ENCODE measurements around the gene ABCB8. TPM values are rescaled to one million over a fixed set of nuclear protein-coding genes. Genes with fewer than 3 reads are reported as not detected.

ABCB8 gene
- total and polyA plus RNA-seq, 9 of the 15 experiments (the other 6 are each of a cell fraction or from before 2014, with no cell fraction given): 7.6 to 106 (median 36.3) TPM

- TF ChIP-seq PHF21A (IDR thresholded peaks at IDR 0.05; ENCODE audit: borderline replicate concordance, low read depth) (0 out of 2 replicates have a peak, but pooled peaks have one; percentile 66), CBX8 (IDR thresholded peaks at IDR 0.05; ENCODE audit: borderline replicate concordance, extremely low read depth, low read depth, low read length, poor library complexity, severe bottlenecking) (no peak), HIVEP1 (CRISPR knock-in tag; IDR thresholded peaks at IDR 0.05) (no peak), HES1 (IDR thresholded peaks at IDR 0.05; ENCODE audit: low read depth) (no peak), ARHGAP35 (IDR thresholded peaks at IDR 0.05; ENCODE audit: partially characterized antibody) (no peak), ZNF398 (CRISPR knock-in tag; IDR thresholded peaks at IDR 0.05) (no peak), PKNOX1 (IDR thresholded peaks at IDR 0.05) (peak; percentile 42; the same call in 1 of the 2 replicates), ADNP (tag; IDR thresholded peaks at IDR 0.05) (no peak), ARID3A (IDR thresholded peaks at IDR 0.05; ENCODE audit: borderline replicate concordance, low read depth, low read length) (no peak), TEAD2 (tag; IDR thresholded peaks at IDR 0.05) (no peak), TAF1 (IDR thresholded peaks at IDR 0.05; ENCODE audit: control insufficient read depth, extremely low read depth, insufficient read depth, low read length, severe bottlenecking) (peak; percentile 59), FOXM1 (IDR thresholded peaks at IDR 0.05; ENCODE audit: low read depth) (peak; percentile 69), FOXM1 (CRISPR knock-in tag; IDR thresholded peaks at IDR 0.05; ENCODE audit: low read depth) (peak; percentile 84; the same call in 1 of the 2 replicates), HMG20A (CRISPR knock-in tag; conservative IDR thresholded peaks at IDR 0.05) (no peak), RBM14 (IDR thresholded peaks at IDR 0.05; ENCODE audit: borderline replicate concordance, insufficient read depth, low read depth, low read length) (no peak), MECOM (CRISPR knock-in tag; IDR thresholded peaks at IDR 0.05) (peak; percentile 61), ZNF197 (CRISPR knock-in tag; IDR thresholded peaks at IDR 0.05; ENCODE audit: low read depth) (no peak; the same call in 1 of the 2 replicates), CTBP1 (IDR thresholded peaks at IDR 0.05; ENCODE audit: borderline replicate concordance) (peak; percentile 52; the same call in 1 of the 2 replicates), C11orf30 (IDR thresholded peaks at IDR 0.05; ENCODE audit: low read depth) (no peak), MAZ (CRISPR knock-in tag; conservative IDR thresholded peaks at IDR 0.05 in 1 of 2, IDR thresholded peaks at IDR 0.05 in 1 of 2) (peak; percentile 58 to 72), POLR2B (IDR thresholded peaks at IDR 0.05; ENCODE audit: low read depth, partially characterized antibody) (peak; percentile 24), PTTG1 (tag; IDR thresholded peaks at IDR 0.05; ENCODE audit: low read depth) (no peak), ZKSCAN1 (IDR thresholded peaks at IDR 0.05; ENCODE audit: low read depth, low read length) (no peak)
Observed at GRCh38 chr7:151010307-151011096, 17.7 kb upstream of the ABCB8 start (continued).

All from K562 (cell line).